Measurements from ENCODE around the gene LRRC47. TPM values are rescaled to one million over a fixed set of nuclear protein-coding genes. Genes with fewer than 3 reads are reported as not detected.

Gene LRRC47
- total RNA-seq, 3 donors from 2014 or later: 47.0 to 53.0 (median 49.6) TPM

GRCh38 chr1:3745590-3746381, 50.5 kb downstream of the LRRC47 start:
- ATAC-seq (no peak), DNase-seq (no peak)
- Mint-ChIP-seq H3K9me3 (no peaks in the 10 kb centered on the region), H3K4me1 (ENCODE audit: low read depth) (peaks cover 25% of the 10 kb centered on the region), H3K4me3 (peak overlapping the region; percentile 81), H3K27me3 (ENCODE audit: low read depth) (no peaks in the 10 kb centered on the region), H3K36me3 (ENCODE audit: insufficient read depth) (peaks cover 5% of the 10 kb centered on the region)

- Mint-ChIP-seq H3K4me1 (ENCODE audit: low read depth) (peaks cover 25% of the 10 kb centered on the region), H3K9me3 (no peaks in the 10 kb centered on the region), H3K36me3 (ENCODE audit: insufficient read depth) (peaks cover 5% of the 10 kb centered on the region), H3K27me3 (ENCODE audit: low read depth) (no peaks in the 10 kb centered on the region), H3K4me3 (peak overlapping the region; percentile 81)
- DNase-seq (no peak), ATAC-seq (no peak)
These were observed 51.2 kb downstream of the LRRC47 start for GRCh38 chr1:3745071-3745470.

- no peak overlapping the region for H3K4me3 Mint-ChIP-seq
- H3K27me3 Mint-ChIP-seq (ENCODE audit: low read depth): no peaks in the 10 kb centered on the region
- DNase-seq (no peak), ATAC-seq (no peak)
- peaks cover 25% of the 10 kb centered on the region for H3K4me1 Mint-ChIP-seq (ENCODE audit: low read depth)
- no peaks in the 10 kb centered on the region for H3K9me3 Mint-ChIP-seq
- H3K36me3 Mint-ChIP-seq (ENCODE audit: insufficient read depth): peaks cover 5% of the 10 kb centered on the region
These were observed 51.7 kb downstream of the LRRC47 start for GRCh38 chr1:3744646-3745045.

GRCh38 chr1:3743826-3744225, 52.5 kb downstream of the LRRC47 start:
- DNase-seq: no peak

GRCh38 chr1:3743421-3743820, 52.9 kb downstream of the LRRC47 start:
- H3K27me3 Mint-ChIP-seq (ENCODE audit: low read depth): no peaks in the 10 kb centered on the region
- ATAC-seq (no peak), DNase-seq (no peak)
- peaks cover 25% of the 10 kb centered on the region for H3K4me1 Mint-ChIP-seq (ENCODE audit: low read depth)
- peaks cover 5% of the 10 kb centered on the region for H3K36me3 Mint-ChIP-seq (ENCODE audit: insufficient read depth)
- no peak overlapping the region for H3K4me3 Mint-ChIP-seq
- no peaks in the 10 kb centered on the region for H3K9me3 Mint-ChIP-seq

More at GRCh38 chr1:3743826-3744225, 52.5 kb downstream of the LRRC47 start:
- ATAC-seq: no peak
- no peaks in the 10 kb centered on the region for H3K9me3 Mint-ChIP-seq
- no peak overlapping the region for H3K4me3 Mint-ChIP-seq
- no peaks in the 10 kb centered on the region for H3K27me3 Mint-ChIP-seq (ENCODE audit: low read depth)
- H3K36me3 Mint-ChIP-seq (ENCODE audit: insufficient read depth): peaks cover 5% of the 10 kb centered on the region
- H3K4me1 Mint-ChIP-seq (ENCODE audit: low read depth): peaks cover 25% of the 10 kb centered on the region

GRCh38 chr1:3742439-3743298, 53.6 kb downstream of the LRRC47 start:
- H3K27me3 Mint-ChIP-seq (ENCODE audit: low read depth): no peaks in the 10 kb centered on the region
- H3K4me1 Mint-ChIP-seq (ENCODE audit: low read depth): peaks cover 17% of the 10 kb centered on the region
- no peak overlapping the region for H3K4me3 Mint-ChIP-seq
- no peak for DNase-seq
- no peak for ATAC-seq
- no peaks in the 10 kb centered on the region for H3K9me3 Mint-ChIP-seq
- H3K36me3 Mint-ChIP-seq (ENCODE audit: insufficient read depth): peaks cover 5% of the 10 kb centered on the region

- DNase-seq (no peak), ATAC-seq (no peak)
- Mint-ChIP-seq H3K27me3 (ENCODE audit: low read depth) (no peaks in the 10 kb centered on the region), H3K36me3 (ENCODE audit: insufficient read depth) (peaks cover 9% of the 10 kb centered on the region), H3K9me3 (no peaks in the 10 kb centered on the region), H3K4me3 (no peak overlapping the region), H3K4me1 (ENCODE audit: low read depth) (peaks cover 16% of the 10 kb centered on the region)
These were observed 54.5 kb downstream of the LRRC47 start for GRCh38 chr1:3741566-3742438.

- no peak for DNase-seq
- H3K4me3 Mint-ChIP-seq: no peak overlapping the region
- peaks cover 8% of the 10 kb centered on the region for H3K4me1 Mint-ChIP-seq (ENCODE audit: low read depth)
- H3K36me3 Mint-ChIP-seq (ENCODE audit: insufficient read depth): peaks cover 11% of the 10 kb centered on the region
- no peaks in the 10 kb centered on the region for H3K9me3 Mint-ChIP-seq
- no peak for ATAC-seq
- H3K27me3 Mint-ChIP-seq (ENCODE audit: low read depth): no peaks in the 10 kb centered on the region
These were observed 55.5 kb downstream of the LRRC47 start for GRCh38 chr1:3740752-3741151.

GRCh38 chr1:3740042-3740441, 56.3 kb downstream of the LRRC47 start:
- H3K9me3 Mint-ChIP-seq: no peaks in the 10 kb centered on the region
- H3K4me3 Mint-ChIP-seq: no peak overlapping the region
- ATAC-seq (no peak), DNase-seq (no peak)
- H3K4me1 Mint-ChIP-seq (ENCODE audit: low read depth): peaks cover 2% of the 10 kb centered on the region
- peaks cover 12% of the 10 kb centered on the region for H3K36me3 Mint-ChIP-seq (ENCODE audit: insufficient read depth)
- H3K27me3 Mint-ChIP-seq (ENCODE audit: low read depth): no peaks in the 10 kb centered on the region

GRCh38 chr1:3738943-3739342, 57.4 kb downstream of the LRRC47 start:
- H3K4me1 Mint-ChIP-seq (ENCODE audit: low read depth): no peaks in the 10 kb centered on the region
- ATAC-seq (no peak), DNase-seq (no peak)
- H3K36me3 Mint-ChIP-seq (ENCODE audit: insufficient read depth): peaks cover 12% of the 10 kb centered on the region
- no peak overlapping the region for H3K4me3 Mint-ChIP-seq
- no peaks in the 10 kb centered on the region for H3K27me3 Mint-ChIP-seq (ENCODE audit: low read depth)
- no peaks in the 10 kb centered on the region for H3K9me3 Mint-ChIP-seq

GRCh38 chr1:3736708-3737107, 59.6 kb downstream of the LRRC47 start:
- no peak for ATAC-seq
- DNase-seq: no peak
- Mint-ChIP-seq H3K27me3 (ENCODE audit: low read depth) (no peaks in the 10 kb centered on the region), H3K9me3 (no peaks in the 10 kb centered on the region), H3K36me3 (ENCODE audit: insufficient read depth) (peaks cover 10% of the 10 kb centered on the region), H3K4me3 (no peak overlapping the region), H3K4me1 (ENCODE audit: low read depth) (no peaks in the 10 kb centered on the region)

- H3K36me3 Mint-ChIP-seq (ENCODE audit: insufficient read depth): peaks cover 7% of the 10 kb centered on the region
- H3K4me1 Mint-ChIP-seq (ENCODE audit: low read depth): no peaks in the 10 kb centered on the region
- DNase-seq (no peak), ATAC-seq (no peak)
- no peak overlapping the region for H3K4me3 Mint-ChIP-seq
- H3K9me3 Mint-ChIP-seq: no peaks in the 10 kb centered on the region
- H3K27me3 Mint-ChIP-seq (ENCODE audit: low read depth): no peaks in the 10 kb centered on the region
These were observed 60.2 kb downstream of the LRRC47 start for GRCh38 chr1:3736131-3736561.

GRCh38 chr1:3735688-3736087, 60.6 kb downstream of the LRRC47 start:
- Mint-ChIP-seq H3K27me3 (ENCODE audit: low read depth) (peaks cover 4% of the 10 kb centered on the region), H3K9me3 (no peaks in the 10 kb centered on the region), H3K4me1 (ENCODE audit: low read depth) (no peaks in the 10 kb centered on the region), H3K4me3 (no peak overlapping the region), H3K36me3 (ENCODE audit: insufficient read depth) (peaks cover 7% of the 10 kb centered on the region)
- DNase-seq (no peak), ATAC-seq (no peak)
